IMR-90 (cell line): ENCODE measurements around the gene RAPGEF2. TPM values are rescaled to one million over a fixed set of nuclear protein-coding genes. Genes with fewer than 3 reads are reported as not detected.

Source experiments
- ATAC-seq: fragments of 200-7000 bp; cut with Tn5 transposase; 2 replicates; pipeline ENCODE4 v1.9.1; 2020; ENCODE audit warnings: low read depth, mild to moderate bottlenecking, moderate library complexity
- BruUV-seq: library from RNA; stranded (reverse); fragments of 400-500 nt; replicated peaks from 2 replicates; lab custom pipeline; 2021; lab: Mats Ljungman, UMichigan
- CTCF ChIA-PET: fragments of 300-600 bp; formaldehyde crosslinking; extraction: SDS; loops from one replicate; lab custom pipeline; 2021; ENCODE audit warnings: antibody characterized with exemption; lab: Yijun Ruan, JAX
- POLR2A ChIA-PET: fragments of 300-600 bp; sonication (Branson Sonifier 250); formaldehyde crosslinking; loops from one replicate; lab custom pipeline; 2022; ENCODE audit warnings: antibody characterized with exemption; ENCODE audit not compliant: unreplicated experiment; lab: Charles Lee
- DNase-seq: peaks from one replicate; pipeline ENCODE4 v3.0.0; 2013
- H2AFZ ChIP-seq: replicated peaks from 2 replicates; pipeline ENCODE3; 2013; ENCODE audit warnings: low read length, mild to moderate bottlenecking; ENCODE audit not compliant: poor library complexity
- H2AK5ac ChIP-seq: 2 replicates; pipeline ENCODE4 v1.6.1; 2013; ENCODE audit warnings: low read depth, low read length, inconsistent platforms
- H2AK9ac ChIP-seq: replicated peaks from 2 replicates; pipeline ENCODE3; 2013; ENCODE audit warnings: mild to moderate bottlenecking, low read depth, low read length, moderate library complexity; ENCODE audit not compliant: poor library complexity
- H2BK120ac ChIP-seq: 2 replicates; pipeline ENCODE4 v1.6.1; 2013; ENCODE audit warnings: low read depth, low read length, inconsistent platforms
- H2BK15ac ChIP-seq: 3 replicates; pipeline ENCODE4 v1.6.1; 2013; ENCODE audit warnings: low read depth, low read length, inconsistent platforms
- H2BK20ac ChIP-seq: 2 replicates; pipeline ENCODE4 v1.6.1; 2013; ENCODE audit warnings: low read depth, mild to moderate bottlenecking, inconsistent platforms, low read length, moderate library complexity
- H2BK5ac ChIP-seq: 2 replicates; pipeline ENCODE4 v1.6.1; 2013; ENCODE audit warnings: mild to moderate bottlenecking, low read depth, low read length, inconsistent platforms; ENCODE audit not compliant: poor library complexity, severe bottlenecking
- H3K14ac ChIP-seq: replicated peaks from 2 replicates; pipeline ENCODE4 v1.6.1; 2013; ENCODE audit warnings: low read depth, low read length, inconsistent platforms
- H3K18ac ChIP-seq: 2 replicates; pipeline ENCODE4 v1.6.1; 2013; ENCODE audit warnings: low read depth, low read length, control low read depth
- H3K23ac ChIP-seq: 2 replicates; pipeline ENCODE4 v1.6.1; 2013; ENCODE audit warnings: low read depth, low read length, inconsistent platforms
- H3K27ac ChIP-seq: 2 replicates; pipeline ENCODE4 v1.5.1; 2013; ENCODE audit warnings: mild to moderate bottlenecking, control low read depth, low read length; ENCODE audit not compliant: insufficient read depth
- H3K27me3 ChIP-seq: 2 replicates; pipeline ENCODE4 v1.6.1; 2013; ENCODE audit warnings: low read length; ENCODE audit not compliant: control insufficient read depth, insufficient read depth
- H3K36me3 ChIP-seq: 2 replicates; pipeline ENCODE4 v1.6.1; 2013; ENCODE audit warnings: low read length, mixed read lengths; ENCODE audit not compliant: control insufficient read depth, insufficient read depth
- H3K4ac ChIP-seq: 2 replicates; pipeline ENCODE4 v1.6.1; 2013; ENCODE audit warnings: low read depth, low read length, inconsistent platforms
- H3K4me1 ChIP-seq: 2 replicates; pipeline ENCODE4 v1.6.1; 2013; ENCODE audit warnings: low read length, mixed read lengths; ENCODE audit not compliant: control insufficient read depth, insufficient read depth
- H3K4me2 ChIP-seq: 2 replicates; pipeline ENCODE4 v1.6.1; 2013; ENCODE audit warnings: low read depth, mild to moderate bottlenecking, control low read depth, low read length, moderate library complexity
- H3K4me3 ChIP-seq: 2 replicates; pipeline ENCODE4 v1.5.1; 2013; ENCODE audit warnings: low read depth, mild to moderate bottlenecking, control low read depth, low read length, moderate library complexity; ENCODE audit not compliant: insufficient read depth
- H3K56ac ChIP-seq: 2 replicates; pipeline ENCODE4 v1.6.1; 2013; ENCODE audit warnings: low read length, inconsistent platforms; ENCODE audit not compliant: insufficient read depth; ENCODE audit errors: extremely low read depth
- H3K79me1 ChIP-seq, 2 experiments: 2 replicates each; pipeline ENCODE4 v1.6.1; 2013; ENCODE audit warnings: low read length in 2 of 2, inconsistent platforms in 1 of 2, low read depth in 1 of 2
- H3K9ac ChIP-seq: 2 replicates; pipeline ENCODE4 v1.6.1; 2013; ENCODE audit warnings: low read depth, low read length, control low read depth
- H3K9me1 ChIP-seq: 2 replicates; pipeline ENCODE4 v1.6.1; 2013; ENCODE audit warnings: low read length, inconsistent platforms; ENCODE audit not compliant: insufficient read depth
- H3K9me3 ChIP-seq: 2 replicates; pipeline ENCODE4 v1.6.1; 2013; ENCODE audit warnings: low read length; ENCODE audit not compliant: control insufficient read depth, insufficient read depth
- H4K20me1 ChIP-seq: 2 replicates; pipeline ENCODE4 v1.6.1; 2013; ENCODE audit warnings: low read length, inconsistent platforms; ENCODE audit not compliant: insufficient read depth
- H4K5ac ChIP-seq: 2 replicates; pipeline ENCODE4 v1.6.1; 2013; ENCODE audit warnings: mild to moderate bottlenecking, low read depth, low read length, control low read depth
- H4K8ac ChIP-seq, 2 experiments: 2 replicates each; pipeline ENCODE4 v1.6.1; 2013; ENCODE audit warnings: low read depth in 2 of 2, low read length in 2 of 2, control low read depth in 1 of 2, inconsistent platforms in 1 of 2
- H4K91ac ChIP-seq: 2 replicates; pipeline ENCODE4 v1.6.1; 2013; ENCODE audit warnings: low read depth, low read length, inconsistent platforms; ENCODE audit not compliant: insufficient read depth
- BHLHE40 ChIP-seq: fragments of 150-350 bp; IDR thresholded peaks from 2 replicates; pipeline ENCODE4 v1.6.1; 2016; ENCODE audit warnings: mild to moderate bottlenecking, low read depth, low read length
- CEBPB ChIP-seq: IDR thresholded peaks from 2 replicates; pipeline ENCODE4 v1.6.1; 2012; ENCODE audit warnings: low read depth, low read length, improper control_type of control experiment
- CHD1 ChIP-seq: IDR thresholded peaks from 2 replicates; pipeline ENCODE4 v1.6.1; 2012; ENCODE audit warnings: low read depth, low read length, improper control_type of control experiment
- CTCF ChIP-seq: conservative IDR thresholded peaks from 2 replicates; pipeline ENCODE4 v1.5.1; 2012; ENCODE audit warnings: mild to moderate bottlenecking, low read depth, low read length, improper control_type of control experiment
- FOS ChIP-seq: fragments of 150-350 bp; IDR thresholded peaks from 2 replicates; pipeline ENCODE4 v1.6.1; 2016; ENCODE audit warnings: low read depth, low read length
- MAFK ChIP-seq: IDR thresholded peaks from 2 replicates; pipeline ENCODE4 v1.6.1; 2012; ENCODE audit warnings: low read depth, low read length, improper control_type of control experiment
- MAZ ChIP-seq: IDR thresholded peaks from 2 replicates; pipeline ENCODE4 v1.6.1; 2012; ENCODE audit warnings: low read depth, mild to moderate bottlenecking, low read length, improper control_type of control experiment, moderate library complexity, borderline replicate concordance
- MXI1 ChIP-seq: IDR thresholded peaks from 2 replicates; pipeline ENCODE4 v1.6.1; 2012; ENCODE audit warnings: low read depth, mild to moderate bottlenecking, low read length, moderate library complexity, borderline replicate concordance
- NFE2L2 ChIP-seq: fragments of 150-350 bp; IDR thresholded peaks from 2 replicates; pipeline ENCODE4 v1.6.1; 2016; ENCODE audit warnings: low read depth, mild to moderate bottlenecking, low read length
- POLR2A ChIP-seq: IDR thresholded peaks from 2 replicates; pipeline ENCODE4 v1.6.1; 2012; ENCODE audit warnings: mild to moderate bottlenecking, low read depth, low read length
- RAD21 ChIP-seq: IDR thresholded peaks from 2 replicates; pipeline ENCODE4 v1.6.1; 2012; ENCODE audit warnings: low read length, improper control_type of control experiment
- RCOR1 ChIP-seq: IDR thresholded peaks from 2 replicates; pipeline ENCODE4 v1.6.1; 2012; ENCODE audit warnings: mild to moderate bottlenecking, low read length, improper control_type of control experiment; ENCODE audit not compliant: insufficient replicate concordance
- RFX5 ChIP-seq: IDR thresholded peaks from 2 replicates; pipeline ENCODE4 v1.8.0; 2012; ENCODE audit warnings: low read depth, mild to moderate bottlenecking, low read length, moderate library complexity
- SMC3 ChIP-seq: fragments of 150-350 bp; IDR thresholded peaks from 2 replicates; pipeline ENCODE4 v1.6.1; 2016; ENCODE audit warnings: low read depth, mild to moderate bottlenecking, antibody characterized with exemption, low read length, moderate library complexity
- USF2 ChIP-seq: fragments of 150-350 bp; IDR thresholded peaks from 2 replicates; pipeline ENCODE4 v1.6.1; 2017; ENCODE audit warnings: mild to moderate bottlenecking, antibody characterized with exemption, low read length, low read depth
- dilution Hi-C: fragments of 300-500 bp; cut with HindIII; formaldehyde crosslinking; loops from one replicate; pipeline ENCODE4 v1.14.3; 2018; ENCODE audit warnings: low sequenced_read_pairs; ENCODE audit not compliant: unreplicated experiment
- in situ Hi-C: fragments of 300-500 bp; cut with MboI; formaldehyde crosslinking; loops from 3 replicates; pipeline ENCODE4 v1.14.3; 2019; ENCODE audit warnings: low sequenced_read_pairs, inconsistent platforms, mixed read lengths
- intact Hi-C: fragments of 100-400 bp; cut with micrococcal nuclease; formaldehyde crosslinking; loops from 2 replicates; pipeline ENCODE4 v1.10.0; 2022
- polyA plus RNA-seq, 3 experiments: library from polyadenylated mRNA; depleted of rRNA; stranded (reverse); fragments of >200 nt; gene quantifications; 2 replicates each; pipeline ENCODE4 v1.2.3, GENCODE V29; 2012; ENCODE audit warnings: low replicate concordance in 1 of 3
- total RNA-seq: library from RNA; depleted of rRNA; stranded (reverse); fragments of >200 nt; gene quantifications from 2 replicates; pipeline ENCODE4 v1.2.3, GENCODE V29; 2012
- TF ChIP-seq, protein P1 (sequence below): fragments of 150-350 bp; IDR thresholded peaks from 2 replicates; pipeline ENCODE4 v1.6.1; 2016; ENCODE audit warnings: low read depth, mild to moderate bottlenecking, low read length, moderate library complexity, borderline replicate concordance

RAPGEF2 gene
- total and polyA plus RNA-seq, 2 of the 4 experiments (the other 2 are of a cell fraction), result 27.6 to 109 TPM

DNA sequence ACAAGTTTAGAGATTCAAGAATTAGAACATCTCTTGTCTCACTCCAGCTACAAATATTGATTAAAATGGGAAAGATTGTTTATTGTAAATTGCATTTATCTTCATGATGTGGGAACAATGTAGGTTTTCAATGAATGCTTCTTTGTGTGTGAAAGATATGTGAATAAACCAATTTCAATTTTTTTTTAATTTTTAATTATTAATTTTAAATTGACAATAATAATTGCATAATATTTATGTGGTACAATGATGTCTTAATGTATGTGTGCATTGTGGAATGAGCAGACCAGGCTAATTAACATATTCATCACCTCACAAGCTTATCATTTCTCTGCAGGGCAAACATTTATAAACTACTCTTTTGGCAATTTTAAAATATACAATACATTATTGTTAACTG is 281.1 kb downstream of the RAPGEF2 start:
- Histone ChIP-seq H3K23ac (no peak overlapping the region), H3K9me1 (no peaks in the 10 kb centered on the region), H2BK15ac (no peak overlapping the region), H3K4me3 (no peak overlapping the region), H2AFZ (no peak overlapping the region), H3K14ac (no peak overlapping the region), H2AK9ac (no peak overlapping the region), H3K56ac (no peak overlapping the region), H2BK5ac (no peak overlapping the region), H3K4ac (no peak overlapping the region), H4K5ac (no peak overlapping the region), H4K8ac (no peak overlapping the region), H3K4me1 (no peaks in the 10 kb centered on the region), H2BK120ac (no peak overlapping the region), H3K4me2 (no peak overlapping the region), H3K27me3 (no peaks in the 10 kb centered on the region), H3K27ac (no peak overlapping the region), H4K20me1 (no peaks in the 10 kb centered on the region), H4K91ac (no peak overlapping the region), H3K79me1 (no peaks in the 10 kb centered on the region), H2AK5ac (no peak overlapping the region), H3K9me3 (no peaks in the 10 kb centered on the region), H2BK20ac (no peak overlapping the region), H3K36me3 (no peaks in the 10 kb centered on the region), H3K18ac (no peak overlapping the region), H3K9ac (no peak overlapping the region)
- ATAC-seq, result no peak
- TF ChIP-seq FOS (no peak), MXI1 (no peak), USF2 (no peak), SMC3 (no peak), POLR2A (no peak), RCOR1 (no peak), CEBPB (no peak), MAZ (no peak), NFE2L2 (no peak), MAFK (no peak), CTCF (no peak), CHD1 (no peak), RFX5 (no peak), RAD21 (no peak), BHLHE40 (no peak)
- TF ChIP-seq, protein P1, sequence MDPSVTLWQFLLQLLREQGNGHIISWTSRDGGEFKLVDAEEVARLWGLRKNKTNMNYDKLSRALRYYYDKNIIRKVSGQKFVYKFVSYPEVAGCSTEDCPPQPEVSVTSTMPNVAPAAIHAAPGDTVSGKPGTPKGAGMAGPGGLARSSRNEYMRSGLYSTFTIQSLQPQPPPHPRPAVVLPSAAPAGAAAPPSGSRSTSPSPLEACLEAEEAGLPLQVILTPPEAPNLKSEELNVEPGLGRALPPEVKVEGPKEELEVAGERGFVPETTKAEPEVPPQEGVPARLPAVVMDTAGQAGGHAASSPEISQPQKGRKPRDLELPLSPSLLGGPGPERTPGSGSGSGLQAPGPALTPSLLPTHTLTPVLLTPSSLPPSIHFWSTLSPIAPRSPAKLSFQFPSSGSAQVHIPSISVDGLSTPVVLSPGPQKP, result no peak
- dilution Hi-C loops (no loop called here), in situ Hi-C loops (no loop called here), intact Hi-C loops (no loop called here)
- ChIA-PET CTCF (interaction anchor here (0.8 kb wide), 1 partner anchor 49 kb away, joined by 5 read pairs; no protein-coding TSS in a partner anchor), POLR2A (interaction anchor here (0.6 kb wide), 1 partner anchor 154 kb away, joined by 4 read pairs; no protein-coding TSS in a partner anchor)
- BruUV-seq, result no TSS peak
- no peak for DNase-seq
